Skeletal muscle tissue (tissue), 4 donors: ENCODE measurements around the gene FRY. TPM values are rescaled to one million over a fixed set of nuclear protein-coding genes. Genes with fewer than 3 reads are reported as not detected.
A peak's percentile ranks its signal among the peaks of the same experiment; 100 is the strongest.

Experiments used
- H3K27ac ChIP-seq: one replicate; pipeline ENCODE4 v1.7.0; 2013; ENCODE audit warnings: mild to moderate bottlenecking, low read depth, low read length, inconsistent platforms
- H3K27me3 ChIP-seq, 3 donors: one replicate each; pipeline ENCODE4 v1.7.0; 2013; ENCODE audit warnings: low read length in 3 of 3; ENCODE audit not compliant: control insufficient read depth in 3 of 3, insufficient read depth in 3 of 3
- H3K36me3 ChIP-seq, 3 donors: one replicate each; pipeline ENCODE4 v1.7.0; 2013; ENCODE audit warnings: low read length in 3 of 3; ENCODE audit not compliant: control insufficient read depth in 3 of 3, insufficient read depth in 3 of 3
- H3K4me1 ChIP-seq, 3 donors: one replicate each; pipeline ENCODE4 v1.7.0; 2013; ENCODE audit warnings: low read length in 3 of 3, mild to moderate bottlenecking in 3 of 3; ENCODE audit not compliant: control insufficient read depth in 3 of 3, insufficient read depth in 3 of 3
- H3K4me3 ChIP-seq, 3 donors: one replicate each; pipeline ENCODE4 v1.7.0; 2013; ENCODE audit warnings: low read length in 3 of 3
- H3K9ac ChIP-seq, 3 donors: one replicate each; pipeline ENCODE4 v1.7.0; 2013; ENCODE audit warnings: low read length in 3 of 3, mild to moderate bottlenecking in 3 of 3, moderate library complexity in 2 of 3, low read depth in 1 of 3
- H3K9me3 ChIP-seq, 3 donors: one replicate each; pipeline ENCODE4 v1.7.0; 2013; ENCODE audit warnings: low read length in 3 of 3; ENCODE audit not compliant: control insufficient read depth in 3 of 3
- total RNA-seq: library from RNA; depleted of rRNA; stranded (reverse); fragments of >200 nt; gene quantifications from one replicate; pipeline ENCODE4 v1.2.3, GENCODE V29; 2014
- donor health status: Osteomylitis.

Gene FRY
- total RNA-seq, 1 donor from 2014 or later: 59.0 TPM

- Histone ChIP-seq H3K9ac (no peak overlapping the region), H3K4me1 (peaks cover 0 to 11% (median 9%) of the 10 kb centered on the region in 3 donors), H3K27ac (no peak overlapping the region), H3K36me3 (peaks cover 0 to 3% (median 0%) of the 10 kb centered on the region in 3 donors), H3K9me3 (no peaks in the 10 kb centered on the region), H3K4me3 (no peak overlapping the region), H3K27me3 (no peaks in the 10 kb centered on the region)
These were observed 115.6 kb downstream of the FRY start for GRCh38 chr13:32147193-32147592.

DNA sequence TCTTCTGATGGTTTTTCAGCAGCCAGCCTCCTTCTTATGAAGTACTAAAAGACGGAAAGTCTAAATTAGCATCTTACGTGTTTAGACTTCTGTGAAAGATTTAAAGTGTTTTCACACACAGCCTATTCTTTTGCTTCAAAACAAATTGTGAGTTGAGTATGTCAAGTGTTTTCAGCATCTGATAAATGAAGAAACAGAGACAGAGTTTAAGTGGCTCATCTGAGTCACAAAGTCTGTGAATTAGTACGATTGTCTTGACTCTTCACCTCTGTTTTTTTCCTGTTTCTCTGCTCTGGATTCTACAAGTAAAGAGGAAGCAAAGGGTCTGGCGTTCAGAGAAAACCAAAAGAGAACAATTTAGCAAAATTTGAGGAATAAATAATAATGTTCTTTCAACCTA, 116.4 kb downstream of the FRY start:
- no peak overlapping the region for H3K4me3 ChIP-seq
- H3K9me3 ChIP-seq: no peaks in the 10 kb centered on the region
- H3K36me3 ChIP-seq: peaks cover 0 to 3% (median 0%) of the 10 kb centered on the region in 3 donors
- no peak overlapping the region for H3K27ac ChIP-seq
- H3K4me1 ChIP-seq: peaks cover 0 to 11% (median 9%) of the 10 kb centered on the region in 3 donors
- H3K9ac ChIP-seq: no peak overlapping the region
- no peaks in the 10 kb centered on the region for H3K27me3 ChIP-seq

DNA sequence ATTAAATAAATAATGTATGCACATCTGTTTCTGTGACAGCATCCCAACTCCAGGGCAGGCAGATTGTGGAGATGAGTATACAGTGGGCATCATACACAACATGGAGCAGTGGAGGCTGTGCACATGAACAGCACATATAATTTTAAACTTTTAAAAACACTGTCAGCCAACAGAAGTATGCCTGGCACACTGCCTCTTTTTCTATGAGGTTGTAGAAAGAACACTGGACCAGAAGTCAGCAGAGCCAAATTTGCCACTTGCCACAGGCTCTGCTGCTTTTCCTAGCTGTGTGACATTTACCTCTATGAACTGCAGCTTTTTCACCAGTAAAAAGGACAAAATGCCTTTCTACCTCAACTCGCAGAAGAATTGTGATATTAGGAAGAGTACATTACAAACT, 118.7 kb downstream of the FRY start:
- Histone ChIP-seq H3K4me1 (peaks cover 0 to 11% (median 9%) of the 10 kb centered on the region in 3 donors), H3K9ac (peak overlapping the region in 1 of 3 donors; percentile 28), H3K9me3 (no peaks in the 10 kb centered on the region), H3K27ac (peak overlapping the region; percentile 75), H3K4me3 (no peak overlapping the region), H3K36me3 (peaks cover 0 to 6% (median 3%) of the 10 kb centered on the region in 3 donors), H3K27me3 (no peaks in the 10 kb centered on the region)

GRCh38 chr13:32150794-32151193, 119.2 kb downstream of the FRY start:
- peaks cover 0 to 6% (median 3%) of the 10 kb centered on the region in 3 donors for H3K36me3 ChIP-seq
- H3K9me3 ChIP-seq: no peaks in the 10 kb centered on the region
- H3K9ac ChIP-seq: peak overlapping the region in 1 of 3 donors; percentile 28
- no peak overlapping the region for H3K4me3 ChIP-seq
- H3K27me3 ChIP-seq: no peaks in the 10 kb centered on the region
- H3K4me1 ChIP-seq: peaks cover 0 to 11% (median 9%) of the 10 kb centered on the region in 3 donors
- peak overlapping the region; percentile 75 for H3K27ac ChIP-seq

DNA sequence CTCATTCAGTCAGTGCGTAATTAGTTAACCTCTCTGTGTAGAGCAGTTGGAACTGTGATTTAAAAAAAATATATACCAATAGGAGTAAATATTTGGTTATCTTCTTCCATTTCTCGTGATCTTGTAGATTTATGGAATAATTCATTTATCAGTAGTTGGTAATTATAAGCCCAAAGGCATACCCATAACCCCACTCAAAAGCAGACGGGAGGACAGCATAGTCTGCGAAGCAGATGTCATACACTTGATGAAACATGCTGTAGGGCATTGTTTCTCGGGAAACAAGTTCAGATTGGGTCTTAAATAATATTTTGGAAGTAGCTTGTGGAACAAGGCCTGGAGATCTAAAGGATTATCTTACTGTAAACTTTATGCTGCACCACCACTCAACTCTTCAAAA, 119.7 kb downstream of the FRY start:
- peaks cover 0 to 6% (median 3%) of the 10 kb centered on the region in 3 donors for H3K36me3 ChIP-seq
- H3K4me1 ChIP-seq: peaks cover 0 to 11% (median 9%) of the 10 kb centered on the region in 3 donors
- H3K9ac ChIP-seq: no peak overlapping the region
- H3K27ac ChIP-seq: peak overlapping the region; percentile 75
- no peaks in the 10 kb centered on the region for H3K27me3 ChIP-seq
- no peak overlapping the region for H3K4me3 ChIP-seq
- no peaks in the 10 kb centered on the region for H3K9me3 ChIP-seq

- no peaks in the 10 kb centered on the region for H3K27me3 ChIP-seq
- peaks cover 0 to 6% (median 3%) of the 10 kb centered on the region in 3 donors for H3K36me3 ChIP-seq
- peaks cover 0 to 11% (median 9%) of the 10 kb centered on the region in 3 donors for H3K4me1 ChIP-seq
- peak overlapping the region; percentile 2 for H3K27ac ChIP-seq
- H3K9ac ChIP-seq: no peak overlapping the region
- H3K4me3 ChIP-seq: no peak overlapping the region
- H3K9me3 ChIP-seq: no peaks in the 10 kb centered on the region
These were observed 121.5 kb downstream of the FRY start for GRCh38 chr13:32153056-32153455.

DNA sequence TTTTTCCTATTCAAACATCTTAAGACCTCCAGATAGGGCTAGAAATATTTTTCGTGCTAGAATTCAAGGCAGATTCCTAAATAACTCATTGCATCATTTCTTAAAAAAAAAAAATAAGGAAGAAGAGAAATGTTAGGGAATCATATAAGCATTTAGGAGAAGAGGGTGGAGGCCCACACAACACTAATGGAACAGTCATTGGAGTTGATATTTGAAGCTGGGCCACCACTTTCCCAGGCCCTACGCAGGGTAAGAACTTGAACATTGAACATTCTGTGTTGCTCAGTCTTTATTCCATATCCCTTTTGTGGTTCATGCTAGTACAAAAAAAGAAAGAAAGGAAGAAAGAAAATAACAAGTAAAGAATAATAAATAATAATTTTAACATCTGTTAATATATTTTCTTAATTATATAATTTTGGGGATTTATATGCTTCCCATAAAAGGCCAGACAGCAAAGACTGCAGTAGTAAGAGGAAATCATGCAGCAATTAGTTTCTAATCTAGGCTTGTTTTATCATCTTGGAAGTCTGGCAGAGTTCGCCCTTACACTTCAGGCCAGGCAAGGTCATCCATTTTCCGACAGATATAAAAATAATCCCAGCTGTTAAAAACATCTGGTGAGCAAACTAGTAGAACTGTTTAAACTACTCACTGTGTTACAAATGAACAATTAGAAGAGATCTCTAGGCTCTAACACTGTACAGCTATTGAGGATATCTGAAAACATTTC, 127.7 kb downstream of the FRY start:
- Histone ChIP-seq H3K4me1 (peaks cover 0 to 11% (median 6%) of the 10 kb centered on the region in 3 donors), H3K9ac (no peak overlapping the region)

DNA sequence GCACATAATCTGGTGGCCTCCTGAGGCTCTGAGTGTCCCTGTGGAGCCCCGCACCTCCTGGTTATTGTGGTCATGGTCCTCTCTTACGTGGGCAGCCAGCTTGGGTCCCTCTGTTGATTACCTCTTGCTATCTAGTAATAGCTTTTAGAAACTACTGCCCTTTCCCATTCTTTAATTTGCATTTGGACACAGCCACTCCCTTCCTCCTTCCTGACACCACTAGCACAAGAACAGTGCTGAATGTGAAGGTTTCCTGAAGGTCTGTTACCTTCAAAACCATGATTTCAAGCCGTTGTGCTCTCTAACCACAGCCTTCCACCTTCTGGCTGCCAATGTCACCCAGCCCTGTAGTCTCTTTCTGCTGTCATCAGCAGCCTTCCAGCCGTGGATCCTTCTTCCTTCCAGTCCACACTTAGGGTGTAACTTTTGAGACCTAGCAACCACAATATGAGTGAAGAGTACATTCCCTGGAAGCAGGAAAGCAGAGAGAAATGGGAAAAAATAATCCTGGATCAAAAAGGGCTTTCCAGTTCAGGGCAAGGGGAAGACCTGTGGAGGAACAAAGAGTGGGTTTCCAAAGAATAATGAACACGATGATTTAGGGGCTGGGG, 130.9 kb downstream of the FRY start:
- Histone ChIP-seq H3K36me3 (peaks cover 0 to 11% (median 11%) of the 10 kb centered on the region in 3 donors), H3K4me3 (no peak overlapping the region), H3K27ac (no peak overlapping the region), H3K9me3 (no peaks in the 10 kb centered on the region), H3K9ac (no peak overlapping the region), H3K27me3 (no peaks in the 10 kb centered on the region), H3K4me1 (peaks cover 0 to 11% (median 6%) of the 10 kb centered on the region in 3 donors)

More for the DNA sequence above, 127.7 kb downstream of the FRY start:
- no peaks in the 10 kb centered on the region for H3K9me3 ChIP-seq
- no peak overlapping the region for H3K4me3 ChIP-seq
- H3K27me3 ChIP-seq: no peaks in the 10 kb centered on the region
- peaks cover 0 to 16% (median 12%) of the 10 kb centered on the region in 3 donors for H3K36me3 ChIP-seq
- peak overlapping the region; percentile 20 for H3K27ac ChIP-seq

DNA sequence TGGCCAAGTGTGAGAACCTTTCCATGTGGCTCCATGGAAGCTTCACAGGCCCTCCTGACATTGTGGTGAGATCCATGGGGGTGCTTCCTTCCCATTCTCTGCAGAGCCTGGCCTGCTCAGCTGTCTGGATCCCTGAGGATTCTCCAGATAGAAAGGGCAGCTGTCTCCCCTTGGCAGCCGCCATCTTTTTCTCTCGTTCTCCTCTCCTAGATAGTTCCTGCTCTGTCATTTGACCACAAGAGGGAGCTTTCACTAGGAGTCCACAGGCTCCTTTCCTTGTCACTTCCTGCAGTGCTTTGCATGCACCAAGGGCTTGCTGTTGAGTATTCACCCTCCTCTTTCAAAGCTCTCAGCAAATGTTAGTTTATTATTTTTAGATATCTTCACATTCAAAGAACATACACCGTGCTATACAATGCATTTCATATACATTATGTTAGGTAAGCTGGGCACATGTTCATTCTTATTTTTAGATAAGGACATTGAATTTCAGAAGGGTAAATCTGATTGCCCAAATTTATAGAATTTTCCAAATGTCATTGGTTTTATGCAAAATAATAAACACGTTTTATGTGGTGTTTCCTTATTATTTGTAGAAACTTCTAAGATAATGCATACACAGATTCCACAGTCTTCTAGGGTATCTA, 133.2 kb downstream of the FRY start:
- Histone ChIP-seq H3K4me1 (peaks cover 0 to 6% (median 5%) of the 10 kb centered on the region in 3 donors), H3K4me3 (no peak overlapping the region), H3K36me3 (peaks cover 0 to 11% (median 10%) of the 10 kb centered on the region in 3 donors), H3K27ac (no peak overlapping the region), H3K9me3 (no peaks in the 10 kb centered on the region), H3K9ac (no peak overlapping the region), H3K27me3 (no peaks in the 10 kb centered on the region)
